Activated gamma-delta T cell treated with anti-CD3 and anti-CD28 coated beads, Interleukin-2, amount 50 U/mL, for 16 hours (primary cell): ENCODE measurements around the gene AP3S2.
"Not testable (repeated sequence)": the region's sequence is repeated elsewhere in the genome, so short reads cannot be mapped to it uniquely, and the experiment has no call there.

ENCODE experiments used
- DNase-seq: peaks from one replicate; pipeline ENCODE4 v3.0.0-alpha.2; 2020; ENCODE audit warnings: low read depth

AP3S2 gene

GRCh38 chr15:89864958-89865739 is 28.6 kb downstream of the AP3S2 start:
- no peak for DNase-seq

- no peak for DNase-seq
Observed at GRCh38 chr15:89863918-89864317, 29.9 kb downstream of the AP3S2 start.

GRCh38 chr15:89860891-89861290 is 32.9 kb downstream of the AP3S2 start:
- DNase-seq, result no peak

- DNase-seq, result no peak
Observed at GRCh38 chr15:89860431-89860830, 33.4 kb downstream of the AP3S2 start.

GRCh38 chr15:89858661-89859458 is 34.9 kb downstream of the AP3S2 start:
- DNase-seq, result no peak

GRCh38 chr15:89857673-89858072 is 36.1 kb downstream of the AP3S2 start:
- no peak for DNase-seq

- no peak for DNase-seq
Observed at GRCh38 chr15:89855948-89856347, 37.8 kb downstream of the AP3S2 start.

GRCh38 chr15:89854863-89855262 is 38.9 kb downstream of the AP3S2 start:
- DNase-seq, result not testable (repeated sequence)

GRCh38 chr15:89852342-89852995 is 41.3 kb downstream of the AP3S2 start:
- DNase-seq, result no peak

GRCh38 chr15:89851673-89852341 is 42.0 kb downstream of the AP3S2 start:
- DNase-seq, result no peak

GRCh38 chr15:89848970-89849292 is 44.9 kb downstream of the AP3S2 start:
- no peak for DNase-seq

GRCh38 chr15:89847101-89847500 is 46.7 kb downstream of the AP3S2 start:
- no peak for DNase-seq

GRCh38 chr15:89845305-89845893 is 48.4 kb downstream of the AP3S2 start:
- no peak for DNase-seq

GRCh38 chr15:89841962-89842361 is 51.8 kb downstream of the AP3S2 start:
- no peak for DNase-seq

GRCh38 chr15:89841306-89841705 is 52.5 kb downstream of the AP3S2 start:
- DNase-seq, result no peak

GRCh38 chr15:89839167-89839810 is 54.5 kb downstream of the AP3S2 start:
- DNase-seq, result no peak

- no peak for DNase-seq
Observed at GRCh38 chr15:89837830-89838178, 56.0 kb downstream of the AP3S2 start.

GRCh38 chr15:89837134-89837829 is 56.5 kb downstream of the AP3S2 start:
- DNase-seq, result no peak

GRCh38 chr15:89836267-89837133 is 57.3 kb downstream of the AP3S2 start:
- no peak for DNase-seq

- DNase-seq, result no peak
Observed at GRCh38 chr15:89835176-89835564, 58.6 kb downstream of the AP3S2 start.
